Astrocyte of the spinal cord (primary cell): ENCODE measurements around the gene LGR4.
A peak's percentile ranks its signal among the peaks of the same experiment; 100 is the strongest.

Experiments
- DNase-seq: peaks from one replicate; pipeline ENCODE4 v3.0.0; 2011; ENCODE audit warnings: low read depth, low spot score
- H3K4me3 ChIP-seq: 2 replicates; pipeline ENCODE4 v1.5.1; 2011; ENCODE audit warnings: low read depth, mild to moderate bottlenecking, low read length, moderate library complexity
- CTCF ChIP-seq: IDR thresholded peaks from 2 replicates; pipeline ENCODE4 v1.5.1; 2012; ENCODE audit warnings: low read depth, mild to moderate bottlenecking, low read length, inconsistent platforms
- in situ Hi-C: cut with HindIII; loops from 2 replicates; pipeline ENCODE4 v1.10.0; 2017; ENCODE audit warnings: low sequenced_read_pairs

LGR4 gene

GRCh38 chr11:27477243-27477642 lies 4.7 kb upstream of the LGR4 start:
- no peak for DNase-seq
- in situ Hi-C loops, result loop anchor here (25.0 kb wide), 1 partner anchor 290 kb away; no protein-coding TSS in a partner anchor
- TF ChIP-seq CTCF, result no peak
- no peak overlapping the region for H3K4me3 ChIP-seq

- no peak overlapping the region for H3K4me3 ChIP-seq
- DNase-seq, result no peak
- in situ Hi-C loops, result loop anchor here (25.0 kb wide), 1 partner anchor 288 kb away; no protein-coding TSS in a partner anchor
- no peak for TF ChIP-seq CTCF
Measured at GRCh38 chr11:27475622-27476021, 3.0 kb upstream of the LGR4 start.

GRCh38 chr11:27473017-27473406 lies 422 bp upstream of the LGR4 start:
- peak overlapping the region; percentile 53 for H3K4me3 ChIP-seq
- TF ChIP-seq CTCF, result no peak
- in situ Hi-C loops, result no loop called here
- DNase-seq, result no peak

GRCh38 chr11:27471589-27472397 lies 797 bp downstream of the LGR4 start:
- in situ Hi-C loops, result no loop called here
- DNase-seq, result no peak
- TF ChIP-seq CTCF, result no peak
- H3K4me3 ChIP-seq, result peak overlapping the region; percentile 53

GRCh38 chr11:27470826-27471588 lies 1.6 kb downstream of the LGR4 start:
- peak overlapping the region; percentile 53 for H3K4me3 ChIP-seq
- TF ChIP-seq CTCF, result no peak
- in situ Hi-C loops, result no loop called here
- DNase-seq, result no peak

GRCh38 chr11:27470166-27470565 lies 2.4 kb downstream of the LGR4 start:
- no peak for DNase-seq
- in situ Hi-C loops, result no loop called here
- peak overlapping the region; percentile 4 for H3K4me3 ChIP-seq
- TF ChIP-seq CTCF, result no peak
